ENCODE measurements around the gene SCYL2. TPM values are rescaled to one million over a fixed set of nuclear protein-coding genes. Genes with fewer than 3 reads are reported as not detected.

SCYL2 gene
- total and polyA plus RNA-seq, 10 of the 15 experiments (the other 5 are each of a cell fraction or from before 2014, with no cell fraction given), result 5.4 to 34.3 (median 26.9) TPM

GRCh38 chr12:100376161-100376560 lies 109.2 kb downstream of the SCYL2 start:
- Histone ChIP-seq H3K27me3 (replicated peaks in 1 of 2; ENCODE audit: control insufficient read depth in 2 of 2, insufficient read depth in 2 of 2, low read length in 1 of 2) (no peaks in the 10 kb centered on the region), H3K9ac (ENCODE audit: control insufficient read depth, insufficient read depth, low read length) (no peak overlapping the region), H3K9me3 (replicated peaks; ENCODE audit: control insufficient read depth, insufficient read depth, low read length) (no peaks in the 10 kb centered on the region), H4K20me1 (ENCODE audit: control insufficient read depth, insufficient read depth) (no peaks in the 10 kb centered on the region), H3K4me1 (ENCODE audit: control insufficient read depth, insufficient read depth, low read length) (no peaks in the 10 kb centered on the region), H3K36me3 (ENCODE audit: control insufficient read depth in 2 of 2, insufficient read depth in 2 of 2, low read length in 1 of 2) (no peaks in the 10 kb centered on the region), H3K4me3 (no peak overlapping the region), H3K79me2 (ENCODE audit: control insufficient read depth, insufficient read depth, low read length) (no peaks in the 10 kb centered on the region), H3K4me2 (ENCODE audit: control insufficient read depth, insufficient read depth) (no peak overlapping the region), H3K27ac (ENCODE audit: control insufficient read depth, insufficient read depth) (no peak overlapping the region), H2AFZ (ENCODE audit: control insufficient read depth, low read depth, low read length) (no peak overlapping the region)
- DNase-seq (ENCODE audit: low read depth, low spot score), result no peak
- POLR2A ChIA-PET, result no interaction called here
- SMC1A ChIA-PET (ENCODE audit: uncharacterized antibody, unreplicated experiment), result no interaction called here
- 100% methylated on average over 1 of the region's 1 CpG for WGBS (ENCODE audit: insufficient coverage, insufficient replicate concordance, low lambda C conversion rate, missing lambda C conversion rate)
- CTCF ChIA-PET, result no interaction called here
- RAD21 ChIA-PET (ENCODE audit: unreplicated experiment), result no interaction called here
- no TSS peak for BruUV-seq (replicated peaks)
- intact Hi-C loops (cut with micrococcal nuclease; ENCODE audit: unreplicated experiment), result no loop called here
- FAIRE-seq, result no peak
- in situ Hi-C loops (cut with MboI), result no loop called here
- ATAC-seq, result no peak
- TF ChIP-seq LARP7 (IDR thresholded peaks at IDR 0.05), result no peak
- TF ChIP-seq TAF1 (IDR thresholded peaks at IDR 0.05; ENCODE audit: borderline replicate concordance, low read depth, low read length), result no peak
- no peak for TF ChIP-seq MYB (IDR thresholded peaks at IDR 0.05; ENCODE audit: borderline replicate concordance, low read depth, low read length)
- no peak for TF ChIP-seq IKZF1 (conservative IDR thresholded peaks at IDR 0.05)
- no peak for TF ChIP-seq SMARCA5 (IDR thresholded peaks at IDR 0.05)
- TF ChIP-seq CBX3 (IDR thresholded peaks at IDR 0.05; ENCODE audit: borderline replicate concordance, low read depth), result no peak
- TF ChIP-seq ETV6 (conservative IDR thresholded peaks at IDR 0.05 in 1 of 2, IDR thresholded peaks at IDR 0.05 in 1 of 2; ENCODE audit: borderline replicate concordance in 1 of 2, low read depth in 1 of 2), result no peak
- TF ChIP-seq PBX3 (IDR thresholded peaks at IDR 0.05; ENCODE audit: insufficient replicate concordance, low read depth, low read length), result no peak
- no peak for TF ChIP-seq HDAC2 (IDR thresholded peaks at IDR 0.05)
- TF ChIP-seq ZSCAN29 (IDR thresholded peaks at IDR 0.05), result no peak
- TF ChIP-seq NFXL1 (IDR thresholded peaks at IDR 0.05; ENCODE audit: borderline replicate concordance), result no peak
- TF ChIP-seq NRF1 (conservative IDR thresholded peaks at IDR 0.05; ENCODE audit: low read depth, low read length), result no peak
- TF ChIP-seq MLLT1 (IDR thresholded peaks at IDR 0.05), result no peak
- no peak for TF ChIP-seq MYC (IDR thresholded peaks at IDR 0.05; ENCODE audit: insufficient read depth, insufficient read length, insufficient replicate concordance, low read length, severe bottlenecking)

All from GM12878 (cell line).